Keratinocyte (primary cell): Measurements from ENCODE around the gene GNG14. TPM values are rescaled to one million over a fixed set of nuclear protein-coding genes. Genes with fewer than 3 reads are reported as not detected.

Source experiments
- DNase-seq: peaks from one replicate; pipeline ENCODE4 v3.0.0-alpha.2; 2011; ENCODE audit warnings: low read depth, missing footprints, low spot score
- FAIRE-seq: peaks from 2 replicates; lab custom pipeline; 2011; peaks lifted over from hg19 to GRCh38; lab: Jason Lieb, UNC
- H2AFZ ChIP-seq: 2 replicates; pipeline ENCODE4 v1.6.0; 2012; ENCODE audit warnings: low read length, control low read depth, inconsistent platforms; ENCODE audit not compliant: control insufficient read depth
- H3K27ac ChIP-seq: 2 replicates; pipeline ENCODE4 v1.5.1; 2011; ENCODE audit warnings: low read length; ENCODE audit not compliant: control insufficient read depth, insufficient read depth
- H3K27me3 ChIP-seq: 3 replicates; pipeline ENCODE4 v1.6.0; 2011; ENCODE audit warnings: low read length; ENCODE audit not compliant: control insufficient read depth, insufficient read depth; ENCODE audit errors: extremely low read depth
- H3K36me3 ChIP-seq, 2 experiments: 2 replicates in 1 of 2; 3 replicates in 1 of 2; pipeline ENCODE4 v1.5.1; 2011; ENCODE audit warnings: low read length in 2 of 2, mild to moderate bottlenecking in 1 of 2; ENCODE audit not compliant: control insufficient read depth in 2 of 2, insufficient read depth in 2 of 2; ENCODE audit errors: extremely low read depth in 1 of 2
- H3K4me1 ChIP-seq: 3 replicates; pipeline ENCODE4 v1.5.1; 2011; ENCODE audit warnings: low read length; ENCODE audit not compliant: control insufficient read depth, insufficient read depth; ENCODE audit errors: extremely low read depth
- H3K4me2 ChIP-seq: 3 replicates; pipeline ENCODE4 v1.6.0; 2011; ENCODE audit warnings: low read depth, low read length; ENCODE audit not compliant: control insufficient read depth, insufficient read depth; ENCODE audit errors: extremely low read depth
- H3K4me3 ChIP-seq, 3 experiments: fragments of 200-600 bp in 1 of 3; sonication (generic) in 1 of 3; 2 replicates in 2 of 3; 3 replicates in 1 of 3; pipeline ENCODE4 v1.5.1; 2011 to 2016; ENCODE audit warnings: low read length in 3 of 3, mild to moderate bottlenecking in 3 of 3, control low read depth in 2 of 3, inconsistent platforms in 1 of 3, low read depth in 1 of 3, mixed read lengths in 1 of 3, mixed run types in 1 of 3, moderate library complexity in 1 of 3; ENCODE audit not compliant: control insufficient read depth in 2 of 3, insufficient read depth in 2 of 3; ENCODE audit errors: extremely low read depth in 1 of 3
- H3K79me2 ChIP-seq: 2 replicates; pipeline ENCODE4 v1.6.0; 2012; ENCODE audit warnings: low read length; ENCODE audit not compliant: control insufficient read depth, insufficient read depth
- H3K9ac ChIP-seq: 3 replicates; pipeline ENCODE4 v1.6.0; 2011; ENCODE audit warnings: low read length; ENCODE audit not compliant: control insufficient read depth, insufficient read depth; ENCODE audit errors: extremely low read depth
- H3K9me1 ChIP-seq: 3 replicates; pipeline ENCODE4 v1.6.0; 2011; ENCODE audit warnings: low read length; ENCODE audit not compliant: control insufficient read depth, insufficient read depth; ENCODE audit errors: extremely low read depth
- H3K9me3 ChIP-seq: 2 replicates; pipeline ENCODE4 v1.5.1; 2012; ENCODE audit warnings: low read depth, low read length; ENCODE audit not compliant: control insufficient read depth
- H4K20me1 ChIP-seq: 3 replicates; pipeline ENCODE4 v1.6.0; 2011; ENCODE audit warnings: low read length; ENCODE audit not compliant: control insufficient read depth, insufficient read depth; ENCODE audit errors: extremely low read depth
- EZH2 ChIP-seq: IDR thresholded peaks from one replicate; pipeline ENCODE4 v1.6.1; 2012; ENCODE audit warnings: inconsistent platforms, mild to moderate bottlenecking, low read length, moderate library complexity
- dilution Hi-C: fragments of 300-500 bp; cut with MboI; formaldehyde crosslinking; loops from one replicate; pipeline ENCODE4 v1.7.0; 2020; ENCODE audit warnings: low sequenced_read_pairs; ENCODE audit not compliant: extremely low pct_ligation_motif_present
- polyA plus RNA-seq, 5 experiments: library from polyadenylated mRNA; depleted of rRNA in 3 of 5; stranded (reverse) in 3 of 5; stranded (forward) in 1 of 5; unstranded in 1 of 5; fragments of >200 nt; gene quantifications; 1 replicate in 1 of 5; 2 replicates in 3 of 5; 3 replicates in 1 of 5; pipeline versions ENCODE4 v1.2.1 to v1.2.3, GENCODE V29; 2011 to 2012; ENCODE audit warnings: missing spikeins in 2 of 5, low read depth in 1 of 5, low replicate concordance in 1 of 5
- TF ChIP-seq, protein P1 (sequence below), 3 experiments: IDR thresholded peaks in 1 of 3; conservative IDR thresholded peaks in 1 of 3; optimal IDR thresholded peaks in 1 of 3; 2 replicates in 2 of 3; 3 replicates in 1 of 3; pipeline versions ENCODE3 to v1.5.1; 2011; ENCODE audit warnings: low read length in 3 of 3, mild to moderate bottlenecking in 3 of 3, moderate library complexity in 2 of 3, control low read depth in 1 of 3, inconsistent platforms in 1 of 3; ENCODE audit not compliant: insufficient read depth in 2 of 3; ENCODE audit errors: extremely low read depth in 1 of 3

The GNG14 gene
- polyA plus RNA-seq, 1 donor (not counting 4 experiments of a cell fraction or from before 2014, with no cell fraction given): not detected

DNA sequence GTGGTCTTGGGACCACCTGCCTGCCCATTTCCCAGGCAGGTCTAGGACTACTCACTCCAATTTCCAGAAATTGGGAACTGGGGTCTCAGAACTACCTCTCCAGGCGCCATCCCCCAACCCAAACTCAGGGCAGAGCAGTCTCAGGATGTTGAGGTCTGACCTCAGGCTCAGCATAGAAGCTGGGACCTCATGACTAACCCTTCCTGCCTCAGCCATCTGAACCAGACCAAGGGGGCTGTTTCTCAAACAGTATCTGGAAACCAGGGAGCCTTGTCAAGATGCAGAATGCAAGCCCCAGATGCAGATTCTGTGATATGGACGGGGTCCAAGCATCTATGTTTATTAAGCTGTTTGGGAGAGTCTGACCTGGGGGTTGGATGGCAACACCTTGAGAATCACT, 7.3 kb downstream of the GNG14 start:
- H3K36me3 ChIP-seq: peaks cover 8 to 16% of the 10 kb centered on the region in 2 experiments
- DNase-seq (no peak), FAIRE-seq (no peak)
- TF ChIP-seq, protein P1, sequence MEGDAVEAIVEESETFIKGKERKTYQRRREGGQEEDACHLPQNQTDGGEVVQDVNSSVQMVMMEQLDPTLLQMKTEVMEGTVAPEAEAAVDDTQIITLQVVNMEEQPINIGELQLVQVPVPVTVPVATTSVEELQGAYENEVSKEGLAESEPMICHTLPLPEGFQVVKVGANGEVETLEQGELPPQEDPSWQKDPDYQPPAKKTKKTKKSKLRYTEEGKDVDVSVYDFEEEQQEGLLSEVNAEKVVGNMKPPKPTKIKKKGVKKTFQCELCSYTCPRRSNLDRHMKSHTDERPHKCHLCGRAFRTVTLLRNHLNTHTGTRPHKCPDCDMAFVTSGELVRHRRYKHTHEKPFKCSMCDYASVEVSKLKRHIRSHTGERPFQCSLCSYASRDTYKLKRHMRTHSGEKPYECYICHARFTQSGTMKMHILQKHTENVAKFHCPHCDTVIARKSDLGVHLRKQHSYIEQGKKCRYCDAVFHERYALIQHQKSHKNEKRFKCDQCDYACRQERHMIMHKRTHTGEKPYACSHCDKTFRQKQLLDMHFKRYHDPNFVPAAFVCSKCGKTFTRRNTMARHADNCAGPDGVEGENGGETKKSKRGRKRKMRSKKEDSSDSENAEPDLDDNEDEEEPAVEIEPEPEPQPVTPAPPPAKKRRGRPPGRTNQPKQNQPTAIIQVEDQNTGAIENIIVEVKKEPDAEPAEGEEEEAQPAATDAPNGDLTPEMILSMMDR (optimal IDR thresholded peaks at IDR 0.05 in 1 of 3, IDR thresholded peaks at IDR 0.05 in 1 of 3, conservative IDR thresholded peaks at IDR 0.05 in 1 of 3; ENCODE audit: extremely low read depth in 1 of 3, insufficient read depth in 2 of 3, low read length in 3 of 3): no peak
- TF ChIP-seq EZH2: no peak
- H3K27me3 ChIP-seq: no peaks in the 10 kb centered on the region
- H3K79me2 ChIP-seq: peaks cover 4% of the 10 kb centered on the region
- H3K9me1 ChIP-seq: peaks cover 4% of the 10 kb centered on the region
- H3K4me2 ChIP-seq: peak overlapping the region; percentile 93
- dilution Hi-C loops: no loop called here
- H3K27ac ChIP-seq: no peak overlapping the region
- H3K9ac ChIP-seq: no peak overlapping the region
- H3K9me3 ChIP-seq: no peaks in the 10 kb centered on the region
- H3K4me1 ChIP-seq: peaks cover 6% of the 10 kb centered on the region
- no peak overlapping the region for H3K4me3 ChIP-seq
- H2AFZ ChIP-seq: no peak overlapping the region
- H4K20me1 ChIP-seq: no peaks in the 10 kb centered on the region

DNA sequence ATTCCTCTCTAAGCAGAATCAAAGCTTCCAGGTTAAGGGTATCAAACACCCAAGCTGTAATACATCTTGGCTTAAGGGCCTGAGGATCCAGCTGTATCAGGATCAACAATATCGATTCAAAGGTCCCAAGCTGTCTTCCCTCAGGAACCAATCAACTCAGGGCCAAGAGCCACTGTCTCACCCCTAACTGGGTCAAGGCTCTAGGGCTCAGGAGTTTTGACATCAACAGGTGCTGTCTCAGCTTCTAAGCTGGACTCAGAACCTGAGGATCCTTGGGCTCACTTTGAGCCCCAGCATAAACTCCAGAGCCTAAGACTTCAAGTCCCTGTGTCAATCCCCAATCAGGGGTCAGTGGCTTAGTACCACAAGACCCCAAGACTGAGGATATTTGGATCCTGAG, 7.7 kb downstream of the GNG14 start:
- FAIRE-seq (peak; percentile 44), DNase-seq (no peak)
- Histone ChIP-seq H3K79me2 (peaks cover 4% of the 10 kb centered on the region), H3K27me3 (no peaks in the 10 kb centered on the region), H2AFZ (no peak overlapping the region), H3K4me2 (peak overlapping the region; percentile 93), H3K27ac (no peak overlapping the region), H4K20me1 (no peaks in the 10 kb centered on the region), H3K4me1 (peaks cover 6% of the 10 kb centered on the region), H3K9me1 (peaks cover 4% of the 10 kb centered on the region), H3K36me3 (peaks cover 11 to 18% of the 10 kb centered on the region in 2 experiments), H3K9me3 (no peaks in the 10 kb centered on the region), H3K4me3 (peak overlapping the region; percentile 59 to 88 (median 79)), H3K9ac (peak overlapping the region; percentile 82)
- no peak for TF ChIP-seq EZH2
- TF ChIP-seq, protein P1 (optimal IDR thresholded peaks at IDR 0.05 in 1 of 3, IDR thresholded peaks at IDR 0.05 in 1 of 3, conservative IDR thresholded peaks at IDR 0.05 in 1 of 3; ENCODE audit: extremely low read depth in 1 of 3, insufficient read depth in 2 of 3, low read length in 3 of 3): no peak
- dilution Hi-C loops: no loop called here
